Measurements from ENCODE around the gene CPED1.
"Not testable (repeated sequence)": the region's sequence is repeated elsewhere in the genome, so short reads cannot be mapped to it uniquely, and the experiment has no call there.

Gene CPED1

GRCh38 chr7:121300685-121301420 lies 312.3 kb downstream of the CPED1 start:
- no peak for DNase-seq

- DNase-seq, result no peak
Observed at GRCh38 chr7:121301446-121302213, 313.1 kb downstream of the CPED1 start.

GRCh38 chr7:121302214-121302745 lies 313.8 kb downstream of the CPED1 start:
- peak; percentile 58 for DNase-seq

- no peak for DNase-seq
Observed at GRCh38 chr7:121303422-121304101, 315.1 kb downstream of the CPED1 start.

GRCh38 chr7:121304102-121304658 lies 315.7 kb downstream of the CPED1 start:
- DNase-seq, result no peak

- no peak for DNase-seq
Observed at GRCh38 chr7:121305109-121305508, 316.6 kb downstream of the CPED1 start.

GRCh38 chr7:121306565-121306964 lies 318.1 kb downstream of the CPED1 start:
- DNase-seq, result no peak

- DNase-seq, result no peak
Observed at GRCh38 chr7:121307021-121307574, 318.6 kb downstream of the CPED1 start.

- DNase-seq, result no peak
Observed at GRCh38 chr7:121313220-121313792, 324.8 kb downstream of the CPED1 start.

- no peak for DNase-seq
Observed at GRCh38 chr7:121313793-121314676, 325.5 kb downstream of the CPED1 start.

GRCh38 chr7:121315170-121315569 lies 326.7 kb downstream of the CPED1 start:
- not testable (repeated sequence) for DNase-seq

- DNase-seq, result no peak
Observed at GRCh38 chr7:121322460-121322859, 333.9 kb downstream of the CPED1 start.

GRCh38 chr7:121323515-121324302 lies 335.2 kb downstream of the CPED1 start:
- no peak for DNase-seq

- no peak for DNase-seq
Observed at GRCh38 chr7:121327671-121328070, 339.2 kb downstream of the CPED1 start.

GRCh38 chr7:121328508-121329190 lies 340.1 kb downstream of the CPED1 start, which contains the start of gene WNT16:
Gene WNT16 (plus strand): TSS chr7:121329000. CDS start chr7:121329293, 293 bp downstream.
- no peak for DNase-seq

- DNase-seq, result no peak
Observed at GRCh38 chr7:121329191-121330052, 340.9 kb downstream of the CPED1 start.

- DNase-seq, result no peak
Observed at GRCh38 chr7:121330053-121330833, 341.7 kb downstream of the CPED1 start.

GRCh38 chr7:121331048-121331447 lies 342.5 kb downstream of the CPED1 start:
- DNase-seq, result no peak

Data from MV-4-11 (cell line).